Central memory CD4-positive, alpha-beta T cell (primary cell): ENCODE data around the gene INSYN2A.

Experiments
- DNase-seq: peaks from one replicate; pipeline ENCODE4 v3.0.0; 2022

INSYN2A gene

DNA sequence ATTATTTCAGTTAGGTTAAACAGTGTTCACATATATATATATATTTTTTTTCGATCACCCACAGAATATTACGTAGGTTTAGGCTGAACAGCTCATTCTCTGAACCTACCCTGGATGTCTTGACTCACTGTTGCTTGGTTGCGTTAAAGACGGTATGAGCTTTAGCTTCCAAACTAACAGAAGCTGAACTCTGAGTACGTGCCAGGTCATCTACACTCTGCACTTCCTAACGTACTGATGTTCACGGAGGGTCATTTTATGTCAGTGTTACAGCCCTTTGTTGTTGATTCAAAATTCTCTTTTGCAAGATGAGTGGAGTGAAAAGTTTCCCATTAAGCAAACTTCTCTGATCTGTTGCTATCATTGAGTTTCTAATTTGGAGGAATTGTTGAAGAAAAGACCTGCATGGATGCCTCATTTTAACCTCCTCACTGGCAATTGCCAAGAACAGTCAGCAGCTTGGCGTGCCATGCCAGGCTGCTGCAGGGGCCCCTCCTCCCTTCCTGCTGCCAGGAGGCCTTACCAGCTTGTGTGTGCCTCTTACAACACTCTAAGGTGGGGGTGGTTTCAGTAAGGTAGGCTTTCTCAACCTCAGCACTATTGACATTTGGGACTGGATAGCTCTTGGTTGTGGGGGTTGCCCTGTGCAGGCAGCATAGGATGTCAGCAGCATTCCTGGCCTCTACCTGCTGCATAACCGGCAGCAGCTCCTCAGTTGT is 44.3 kb downstream of the INSYN2A start:
- DNase-seq: no peak

- DNase-seq: no peak
These were observed 44.9 kb downstream of the INSYN2A start for GRCh38 chr10:127151541-127151940.

DNA sequence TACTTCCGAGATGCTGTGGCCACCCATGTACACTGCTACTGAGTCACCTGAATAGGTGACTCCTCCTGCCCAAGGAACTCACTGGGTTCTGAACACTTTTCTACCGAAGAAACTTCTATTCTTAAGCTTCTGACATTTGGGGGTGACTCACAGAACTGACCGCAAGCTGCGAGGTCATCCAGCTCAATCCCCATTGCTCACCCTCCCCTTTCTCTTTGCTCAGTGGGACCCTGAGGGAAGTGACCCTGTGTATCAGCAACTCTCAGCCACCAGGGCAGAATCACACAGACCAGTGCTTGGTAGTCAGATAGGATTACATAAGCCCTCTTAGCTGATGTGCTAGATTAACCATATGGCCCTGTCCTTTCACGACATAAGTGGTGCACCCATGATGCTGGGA is 46.3 kb downstream of the INSYN2A start:
- no peak for DNase-seq

DNA sequence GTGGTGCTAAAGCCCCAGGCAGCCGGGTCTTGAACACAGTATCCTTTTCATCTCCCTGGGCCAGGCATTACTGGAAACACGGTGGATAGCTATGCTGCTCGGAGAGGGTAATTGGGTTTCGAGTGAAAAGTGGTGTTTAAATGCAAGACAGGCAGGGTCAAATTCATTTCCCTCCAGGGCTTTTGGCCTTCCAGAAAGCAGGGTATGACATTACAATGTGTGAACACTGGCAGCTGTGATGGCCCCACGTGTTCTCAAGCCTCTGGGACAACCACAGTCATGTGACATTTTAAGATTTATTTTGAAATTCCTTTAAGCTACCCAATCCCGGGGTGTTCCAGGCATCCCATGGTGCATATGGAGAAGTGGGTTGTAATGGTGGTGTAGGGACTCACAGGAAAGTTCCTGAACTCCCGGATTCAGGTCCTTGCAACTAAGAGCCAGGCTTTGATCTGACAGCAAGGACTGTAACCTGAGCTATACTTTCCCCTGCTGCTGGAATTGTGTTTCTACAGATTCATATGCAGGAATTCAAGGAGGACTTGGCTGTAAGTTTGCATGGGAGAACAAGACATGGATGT is 46.8 kb downstream of the INSYN2A start:
- no peak for DNase-seq

- no peak for DNase-seq
These were observed 47.5 kb downstream of the INSYN2A start for GRCh38 chr10:127148933-127149220.

DNA sequence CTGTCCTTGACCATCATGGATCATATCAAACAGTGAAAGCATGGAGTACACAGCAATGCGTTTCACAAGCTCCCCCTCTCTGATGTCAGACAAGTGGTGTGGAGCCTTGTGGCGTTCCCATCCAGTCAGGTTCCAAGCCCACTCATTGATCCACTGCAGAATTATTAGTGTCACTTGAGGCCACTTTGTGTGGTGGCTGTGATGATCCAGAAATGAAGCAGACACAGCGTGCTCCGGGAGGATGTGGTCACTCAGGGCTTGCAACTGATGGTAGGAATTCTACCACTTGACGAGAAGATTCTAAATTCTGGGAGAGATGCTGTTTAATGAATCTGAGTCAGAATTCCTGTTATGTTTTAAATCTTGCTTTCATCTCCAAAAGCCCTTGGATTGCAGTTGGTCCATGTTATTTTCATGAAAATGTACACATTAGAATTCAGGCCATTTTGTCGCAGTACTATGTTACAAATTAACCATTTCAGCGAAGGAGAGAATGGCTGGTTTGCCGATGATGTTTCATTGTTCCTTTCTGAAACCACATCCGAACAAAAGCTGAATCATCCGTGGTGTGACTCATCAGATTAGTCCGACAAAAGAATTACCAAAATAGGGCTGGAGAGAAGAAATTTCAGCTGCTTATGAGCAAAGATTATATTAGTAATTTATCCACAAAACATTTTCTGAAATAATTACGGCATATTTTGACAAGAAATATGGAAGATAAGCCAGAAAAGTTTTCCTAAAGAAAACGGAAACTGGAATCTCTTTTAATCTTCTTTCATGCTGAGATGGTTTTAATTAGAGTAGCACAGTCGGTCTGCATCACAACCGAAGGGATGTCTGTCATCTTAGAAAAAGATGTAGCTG is 48.1 kb downstream of the INSYN2A start:
- no peak for DNase-seq

DNA sequence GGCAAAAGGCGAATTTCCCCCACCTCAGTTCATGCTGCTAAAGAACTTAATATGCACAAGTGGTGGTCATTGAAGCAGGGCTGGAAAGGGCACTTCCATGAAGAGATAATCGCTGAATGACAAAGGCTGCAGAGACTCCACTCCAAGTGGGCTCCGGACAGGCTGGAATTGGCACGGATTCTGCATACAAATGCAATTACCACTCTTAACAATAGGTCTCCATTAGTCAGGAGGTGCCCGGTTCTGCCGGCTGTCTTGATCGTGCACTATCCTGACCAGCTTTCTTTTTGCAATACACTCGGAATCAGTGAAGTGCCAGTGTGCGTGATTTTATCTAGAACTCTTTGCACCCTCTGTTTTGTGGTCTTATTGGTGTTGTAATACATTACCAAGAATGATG is 49.7 kb downstream of the INSYN2A start:
- DNase-seq: no peak
